ENCODE data around the gene IFRD1. TPM values are rescaled to one million over a fixed set of nuclear protein-coding genes. Genes with fewer than 3 reads are reported as not detected.

Gene IFRD1
- polyA plus RNA-seq, 1 experiment: 46.9 TPM

DNA sequence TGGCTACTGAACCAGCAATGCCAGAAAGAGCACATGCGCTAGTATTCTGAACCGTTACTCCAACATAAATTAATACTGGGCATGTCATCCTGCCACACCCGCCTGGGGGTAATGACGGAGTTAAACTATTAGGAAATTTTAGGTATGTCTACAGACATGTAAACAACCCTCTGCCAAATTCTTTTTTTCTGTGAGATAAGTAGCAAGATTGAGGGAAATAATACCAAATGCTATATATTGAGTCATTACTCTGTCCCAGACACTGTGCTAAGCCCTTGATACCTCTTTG lies 37.9 kb downstream of the IFRD1 start:
- ChIA-PET POLR2A (no interaction called here), CTCF (no interaction called here)
- TF ChIP-seq, protein P1, sequence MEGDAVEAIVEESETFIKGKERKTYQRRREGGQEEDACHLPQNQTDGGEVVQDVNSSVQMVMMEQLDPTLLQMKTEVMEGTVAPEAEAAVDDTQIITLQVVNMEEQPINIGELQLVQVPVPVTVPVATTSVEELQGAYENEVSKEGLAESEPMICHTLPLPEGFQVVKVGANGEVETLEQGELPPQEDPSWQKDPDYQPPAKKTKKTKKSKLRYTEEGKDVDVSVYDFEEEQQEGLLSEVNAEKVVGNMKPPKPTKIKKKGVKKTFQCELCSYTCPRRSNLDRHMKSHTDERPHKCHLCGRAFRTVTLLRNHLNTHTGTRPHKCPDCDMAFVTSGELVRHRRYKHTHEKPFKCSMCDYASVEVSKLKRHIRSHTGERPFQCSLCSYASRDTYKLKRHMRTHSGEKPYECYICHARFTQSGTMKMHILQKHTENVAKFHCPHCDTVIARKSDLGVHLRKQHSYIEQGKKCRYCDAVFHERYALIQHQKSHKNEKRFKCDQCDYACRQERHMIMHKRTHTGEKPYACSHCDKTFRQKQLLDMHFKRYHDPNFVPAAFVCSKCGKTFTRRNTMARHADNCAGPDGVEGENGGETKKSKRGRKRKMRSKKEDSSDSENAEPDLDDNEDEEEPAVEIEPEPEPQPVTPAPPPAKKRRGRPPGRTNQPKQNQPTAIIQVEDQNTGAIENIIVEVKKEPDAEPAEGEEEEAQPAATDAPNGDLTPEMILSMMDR (IDR thresholded peaks at IDR 0.05; ENCODE audit: low read depth, low read length): no peak
- Histone ChIP-seq H3K27ac (ENCODE audit: low read depth, low read length) (no peak overlapping the region), H3K9me3 (ENCODE audit: control insufficient read depth, insufficient read depth, low read length) (no peaks in the 10 kb centered on the region), H3K4me3 (ENCODE audit: low read depth, low read length) (no peak overlapping the region), H3K27me3 (ENCODE audit: control insufficient read depth, insufficient read depth, low read length) (no peaks in the 10 kb centered on the region)
- DNase-seq (ENCODE audit: low read depth, low spot score): no peak

DNA sequence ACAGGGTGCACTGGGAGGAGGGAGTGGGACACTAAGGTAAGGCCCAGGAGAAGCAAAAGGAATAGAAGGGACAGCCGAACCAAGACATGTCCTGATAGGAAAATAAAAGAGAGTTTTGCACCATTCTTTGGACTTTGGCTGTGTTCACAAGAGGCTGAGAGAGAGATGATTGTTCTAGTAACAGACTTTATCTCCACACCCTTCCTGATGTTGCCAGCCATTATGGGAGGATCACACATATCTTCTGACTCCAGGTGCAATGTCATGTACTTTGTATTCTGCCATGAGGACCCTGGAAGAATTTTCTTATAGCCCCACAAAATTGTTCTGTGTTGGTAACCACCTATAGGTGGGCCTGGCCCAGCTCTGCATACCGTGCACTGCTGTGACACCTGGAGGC lies 41.9 kb downstream of the IFRD1 start:
- CTCF ChIA-PET: interaction anchor here (1.1 kb wide), 1 partner anchor 751 kb away, joined by 6 read pairs; no protein-coding TSS in a partner anchor
- POLR2A ChIA-PET: no interaction called here
- TF ChIP-seq, protein P1 (IDR thresholded peaks at IDR 0.05; ENCODE audit: low read depth, low read length): no peak
- no peaks in the 10 kb centered on the region for H3K27me3 ChIP-seq (ENCODE audit: control insufficient read depth, insufficient read depth, low read length)
- H3K27ac ChIP-seq (ENCODE audit: low read depth, low read length): no peak overlapping the region
- no peak overlapping the region for H3K4me3 ChIP-seq (ENCODE audit: low read depth, low read length)
- no peaks in the 10 kb centered on the region for H3K9me3 ChIP-seq (ENCODE audit: control insufficient read depth, insufficient read depth, low read length)
- no peak for DNase-seq (ENCODE audit: low read depth, low spot score)

DNA sequence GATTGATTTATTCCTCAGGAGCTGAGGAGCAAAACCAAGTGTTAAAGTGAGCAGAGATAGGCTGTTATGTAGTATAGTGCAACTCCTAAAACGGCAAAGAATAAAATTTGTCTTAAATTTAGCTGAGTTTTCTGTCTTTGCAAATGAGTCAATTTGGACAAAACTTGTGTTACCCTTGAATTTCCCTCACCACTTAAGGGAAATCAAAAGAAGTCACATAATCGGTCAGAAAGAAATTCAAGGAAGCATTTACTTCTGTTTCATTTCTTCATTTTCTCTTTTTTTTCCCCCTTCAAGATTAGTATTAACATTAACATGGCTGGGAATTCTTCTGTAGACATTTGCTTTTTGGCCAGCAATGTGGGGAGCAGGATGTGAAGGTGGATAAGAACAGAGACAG lies 44.4 kb downstream of the IFRD1 start:
- TF ChIP-seq, protein P1 (IDR thresholded peaks at IDR 0.05; ENCODE audit: low read depth, low read length): no peak
- no peak for DNase-seq (ENCODE audit: low read depth, low spot score)
- Histone ChIP-seq H3K27me3 (ENCODE audit: control insufficient read depth, insufficient read depth, low read length) (no peaks in the 10 kb centered on the region), H3K27ac (ENCODE audit: low read depth, low read length) (no peak overlapping the region), H3K4me3 (ENCODE audit: low read depth, low read length) (no peak overlapping the region), H3K9me3 (ENCODE audit: control insufficient read depth, insufficient read depth, low read length) (no peaks in the 10 kb centered on the region)
- CTCF ChIA-PET: interaction anchor here (2.8 kb wide), 1 partner anchor 753 kb away, joined by 28 read pairs; no protein-coding TSS in a partner anchor
- POLR2A ChIA-PET: no interaction called here

DNA sequence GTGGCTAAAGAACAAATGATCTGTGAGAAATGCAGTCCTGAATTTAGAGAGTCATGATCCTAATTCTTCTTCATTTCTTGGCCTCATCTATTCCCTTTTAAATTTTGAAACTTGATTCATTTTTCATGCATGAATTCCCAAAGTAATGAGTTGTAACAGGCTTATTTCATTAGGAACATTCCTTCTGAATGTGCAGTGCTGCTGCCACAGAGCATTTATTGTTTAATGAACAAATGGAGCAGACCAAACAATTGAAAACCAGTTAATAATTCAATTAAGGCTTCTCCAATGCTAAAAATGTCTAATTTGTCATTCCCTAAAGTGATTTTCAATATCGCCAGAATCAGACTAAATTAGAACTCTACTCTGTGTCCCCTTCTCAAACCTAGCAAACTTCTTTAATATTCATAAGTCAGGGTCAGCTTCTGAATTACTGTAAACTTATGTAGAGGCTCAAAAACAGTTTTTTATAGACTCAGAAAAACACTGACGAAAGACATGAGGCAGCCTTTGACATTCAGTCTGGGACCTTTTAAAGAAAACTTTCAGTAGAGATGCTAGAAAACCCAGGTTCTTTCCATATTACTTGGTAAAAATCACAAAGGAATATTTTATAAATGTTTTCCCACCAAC lies 45.0 kb downstream of the IFRD1 start:
- Histone ChIP-seq H3K27ac (ENCODE audit: low read depth, low read length) (no peak overlapping the region), H3K9me3 (ENCODE audit: control insufficient read depth, insufficient read depth, low read length) (no peaks in the 10 kb centered on the region), H3K27me3 (ENCODE audit: control insufficient read depth, insufficient read depth, low read length) (no peaks in the 10 kb centered on the region), H3K4me3 (ENCODE audit: low read depth, low read length) (no peak overlapping the region)
- DNase-seq (ENCODE audit: low read depth, low spot score): no peak
- TF ChIP-seq, protein P1 (IDR thresholded peaks at IDR 0.05; ENCODE audit: low read depth, low read length): no peak
- POLR2A ChIA-PET: no interaction called here
- CTCF ChIA-PET: interaction anchor here (0.6 to 3.2 kb wide), 13 partner anchors 9 to 759 kb away, joined by 3 to 35 read pairs (median 6); partner anchors contain the start of gene LSMEM1

DNA sequence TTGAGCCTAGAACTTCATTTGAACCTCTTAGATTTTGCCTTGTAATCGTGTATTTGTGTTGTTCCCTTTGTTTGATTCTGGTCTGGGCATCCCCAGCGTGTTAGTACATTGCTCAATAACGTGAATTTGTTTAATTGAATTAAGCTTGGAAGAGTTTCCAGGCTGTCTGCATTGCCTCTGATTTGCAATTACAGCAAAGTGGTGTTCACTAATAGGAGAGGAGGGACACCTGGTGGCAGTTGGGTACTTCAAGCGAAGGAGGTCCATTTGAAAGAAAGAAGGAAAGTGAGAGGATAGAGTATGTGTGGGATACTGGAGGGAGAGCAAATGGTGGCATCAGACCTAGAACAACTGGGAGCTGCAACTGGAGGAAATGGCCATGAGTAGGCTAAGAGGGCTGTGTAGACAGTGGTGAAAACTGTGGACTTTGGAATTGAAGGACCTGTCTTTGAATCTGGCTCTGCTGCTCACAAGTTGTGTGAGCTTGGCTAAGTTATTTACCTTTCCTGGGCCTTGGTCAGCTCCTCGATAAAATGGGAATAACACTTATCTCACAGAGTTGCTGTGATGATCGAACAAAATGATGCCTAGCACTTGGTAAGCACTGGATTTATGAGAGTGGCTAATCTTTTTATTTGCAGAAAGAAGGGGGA lies 45.7 kb downstream of the IFRD1 start:
- no peak for DNase-seq (ENCODE audit: low read depth, low spot score)
- Histone ChIP-seq H3K27me3 (ENCODE audit: control insufficient read depth, insufficient read depth, low read length) (no peaks in the 10 kb centered on the region), H3K9me3 (ENCODE audit: control insufficient read depth, insufficient read depth, low read length) (no peaks in the 10 kb centered on the region), H3K27ac (ENCODE audit: low read depth, low read length) (no peak overlapping the region), H3K4me3 (ENCODE audit: low read depth, low read length) (no peak overlapping the region)
- POLR2A ChIA-PET: no interaction called here
- CTCF ChIA-PET: interaction anchor here (0.6 to 3.2 kb wide), 22 partner anchors 10 to 762 kb away, joined by 3 to 35 read pairs (median 5); partner anchors contain the start of gene LSMEM1
- TF ChIP-seq, protein P1 (IDR thresholded peaks at IDR 0.05; ENCODE audit: low read depth, low read length): peak; percentile 65
